Measurements from ENCODE around the gene HTD2. TPM values are rescaled to one million over a fixed set of nuclear protein-coding genes. Genes with fewer than 3 reads are reported as not detected.

HTD2 gene
- total RNA-seq, 1 donor from 2014 or later, result 10.5 TPM

GRCh38 chr3:58326267-58326900 lies 20.1 kb downstream of the HTD2 start:
- Mint-ChIP-seq H3K9me3 (no peaks in the 10 kb centered on the region), H3K27ac (peak overlapping the region; percentile 64), H3K4me1 (ENCODE audit: low read depth) (peaks cover 44% of the 10 kb centered on the region), H3K4me3 (ENCODE audit: low read depth) (no peak overlapping the region), H3K36me3 (ENCODE audit: low read depth) (no peaks in the 10 kb centered on the region), H3K27me3 (ENCODE audit: low read depth) (no peaks in the 10 kb centered on the region)
- intact Hi-C loops (cut with micrococcal nuclease), result no loop called here
- no peak for DNase-seq (ENCODE audit: low spot score)

DNA sequence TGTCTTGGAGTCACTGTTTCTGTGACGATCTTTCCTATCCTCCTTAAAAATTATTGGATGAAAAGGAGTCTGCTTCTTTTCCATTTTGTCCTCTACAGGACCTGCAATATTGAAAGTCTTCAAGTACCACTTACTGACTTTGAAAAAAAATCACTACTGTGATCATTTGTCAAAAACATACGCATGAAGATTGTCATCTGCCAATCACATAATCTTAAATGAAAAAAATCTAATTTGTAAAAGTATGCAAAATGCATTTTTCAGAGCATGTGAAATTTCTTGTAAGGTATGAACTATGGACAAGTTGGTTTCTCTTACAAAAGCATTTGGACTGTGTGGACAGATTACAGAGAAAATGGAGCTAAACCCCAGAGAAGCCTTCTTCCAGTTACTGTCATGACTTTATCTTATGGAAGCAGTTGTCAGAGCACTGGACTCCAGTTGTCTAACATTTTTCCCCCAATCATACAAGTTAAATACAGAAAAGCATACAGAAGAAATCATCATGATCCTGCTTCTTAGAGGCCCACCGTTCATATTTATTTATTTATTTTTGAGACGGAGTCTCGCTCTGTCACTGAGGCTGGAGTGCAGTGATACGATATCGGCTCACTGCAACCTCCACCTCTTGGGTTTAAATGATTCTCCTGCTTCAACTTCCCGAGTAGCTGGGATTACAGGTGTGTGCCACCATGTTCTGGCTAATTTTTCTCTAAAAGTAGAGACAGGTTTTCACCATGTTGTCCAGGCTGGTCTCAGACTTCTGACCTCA lies 23.0 kb downstream of the HTD2 start:
- no peak for DNase-seq (ENCODE audit: low spot score)
- Mint-ChIP-seq H3K9me3 (no peaks in the 10 kb centered on the region), H3K27me3 (ENCODE audit: low read depth) (no peaks in the 10 kb centered on the region), H3K4me3 (ENCODE audit: low read depth) (no peak overlapping the region), H3K27ac (no peak overlapping the region), H3K4me1 (ENCODE audit: low read depth) (peaks cover 38% of the 10 kb centered on the region), H3K36me3 (ENCODE audit: low read depth) (no peaks in the 10 kb centered on the region)
- intact Hi-C loops (cut with micrococcal nuclease), result no loop called here

DNA sequence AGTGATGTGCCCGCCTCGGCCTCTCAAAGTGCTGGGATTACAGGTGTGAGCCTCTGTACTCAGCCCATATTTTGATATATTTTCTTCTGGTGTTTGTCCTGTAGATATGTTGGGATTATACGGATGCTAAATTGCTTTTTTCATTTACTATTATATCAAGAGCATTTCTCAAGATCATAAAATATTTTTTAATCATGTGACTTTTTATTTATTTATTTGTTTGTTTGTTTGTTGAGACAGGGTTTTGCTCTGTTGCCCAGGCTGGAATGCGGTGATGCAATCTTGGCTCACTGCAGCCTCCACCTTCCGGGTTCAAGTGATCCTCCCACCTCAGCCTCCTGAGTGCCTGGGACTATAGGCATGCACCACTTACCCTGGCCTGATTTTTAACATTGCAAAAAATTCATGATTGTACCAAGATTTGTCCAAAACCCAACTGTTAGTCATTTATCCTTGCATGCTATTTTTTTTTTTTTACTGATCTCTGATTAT lies 23.6 kb downstream of the HTD2 start:
- no peak overlapping the region for H3K27ac Mint-ChIP-seq
- H3K27me3 Mint-ChIP-seq (ENCODE audit: low read depth), result no peaks in the 10 kb centered on the region
- H3K36me3 Mint-ChIP-seq (ENCODE audit: low read depth), result no peaks in the 10 kb centered on the region
- no peak overlapping the region for H3K4me3 Mint-ChIP-seq (ENCODE audit: low read depth)
- no peak for DNase-seq (ENCODE audit: low spot score)
- no peaks in the 10 kb centered on the region for H3K9me3 Mint-ChIP-seq
- intact Hi-C loops (cut with micrococcal nuclease), result loop anchor here (10.0 kb wide), 1 partner anchor 55 kb away; no protein-coding TSS in a partner anchor
- H3K4me1 Mint-ChIP-seq (ENCODE audit: low read depth), result peaks cover 38% of the 10 kb centered on the region

GRCh38 chr3:58331593-58332152 lies 25.4 kb downstream of the HTD2 start:
- intact Hi-C loops (cut with micrococcal nuclease), result loop anchor here (1.0 to 10.0 kb wide), 2 partner anchors 7 to 53 kb away; no protein-coding TSS in a partner anchor
- H3K27me3 Mint-ChIP-seq (ENCODE audit: low read depth), result no peaks in the 10 kb centered on the region

DNA sequence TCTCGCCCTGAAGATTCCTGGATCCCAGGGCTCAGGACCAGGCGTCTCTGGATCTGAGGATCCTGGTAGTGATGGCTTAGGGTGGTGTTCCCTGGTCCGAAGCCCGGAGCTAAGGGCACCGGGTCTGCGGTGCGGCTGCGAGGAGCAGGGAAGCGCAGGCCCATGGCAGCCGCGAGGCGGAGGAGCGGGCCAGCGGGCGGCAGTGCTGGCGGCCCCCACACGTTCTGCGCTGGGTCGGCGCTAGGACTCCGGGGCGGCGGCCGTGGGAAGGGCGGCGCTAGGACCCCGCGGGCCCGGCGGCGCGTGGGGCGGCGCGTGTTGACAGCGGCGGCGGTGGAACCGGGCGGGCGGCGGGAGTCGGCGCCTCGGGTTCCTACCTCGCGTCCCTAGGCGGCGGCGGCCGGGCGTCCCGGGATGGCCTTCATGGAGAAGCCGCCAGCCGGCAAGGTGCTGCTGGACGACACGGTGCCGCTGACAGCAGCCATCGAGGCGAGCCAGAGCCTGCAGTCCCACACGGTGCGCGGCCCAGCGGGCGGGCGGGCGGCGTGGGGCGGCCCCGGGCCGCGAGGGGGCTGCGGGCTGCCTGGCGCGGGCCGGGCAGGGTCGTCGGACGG lies 26.4 kb downstream of the HTD2 start, which contains the start of gene PXK:
TSS of gene PXK (plus strand) at position 318 of the 614 bp plus-strand sequence. CDS start at position 415, 97 bp downstream.
- Mint-ChIP-seq H3K4me3 (ENCODE audit: low read depth) (peak within 1 kb of the TSS; percentile 100), H3K27me3 (ENCODE audit: low read depth) (no peaks in the 10 kb centered on the region), H3K27ac (peak within 1 kb of the TSS; percentile 90), H3K36me3 (ENCODE audit: low read depth) (peaks cover 17% of the 10 kb centered on the region), H3K9me3 (no peaks in the 10 kb centered on the region), H3K4me1 (ENCODE audit: low read depth) (peaks cover 46% of the 10 kb centered on the region)
- DNase-seq (ENCODE audit: low spot score), result peak; percentile 78
- intact Hi-C loops (cut with micrococcal nuclease), result loop anchor here (1.0 to 10.0 kb wide), 2 partner anchors 8 to 52 kb away; no protein-coding TSS in a partner anchor

More at GRCh38 chr3:58331593-58332152, 25.4 kb downstream of the HTD2 start:
- Mint-ChIP-seq H3K36me3 (ENCODE audit: low read depth) (peaks cover 10% of the 10 kb centered on the region), H3K27ac (peak overlapping the region; percentile 72), H3K9me3 (no peaks in the 10 kb centered on the region), H3K4me1 (ENCODE audit: low read depth) (peaks cover 41% of the 10 kb centered on the region), H3K4me3 (ENCODE audit: low read depth) (peak overlapping the region; percentile 59)
- no peak for DNase-seq (ENCODE audit: low spot score)

DNA sequence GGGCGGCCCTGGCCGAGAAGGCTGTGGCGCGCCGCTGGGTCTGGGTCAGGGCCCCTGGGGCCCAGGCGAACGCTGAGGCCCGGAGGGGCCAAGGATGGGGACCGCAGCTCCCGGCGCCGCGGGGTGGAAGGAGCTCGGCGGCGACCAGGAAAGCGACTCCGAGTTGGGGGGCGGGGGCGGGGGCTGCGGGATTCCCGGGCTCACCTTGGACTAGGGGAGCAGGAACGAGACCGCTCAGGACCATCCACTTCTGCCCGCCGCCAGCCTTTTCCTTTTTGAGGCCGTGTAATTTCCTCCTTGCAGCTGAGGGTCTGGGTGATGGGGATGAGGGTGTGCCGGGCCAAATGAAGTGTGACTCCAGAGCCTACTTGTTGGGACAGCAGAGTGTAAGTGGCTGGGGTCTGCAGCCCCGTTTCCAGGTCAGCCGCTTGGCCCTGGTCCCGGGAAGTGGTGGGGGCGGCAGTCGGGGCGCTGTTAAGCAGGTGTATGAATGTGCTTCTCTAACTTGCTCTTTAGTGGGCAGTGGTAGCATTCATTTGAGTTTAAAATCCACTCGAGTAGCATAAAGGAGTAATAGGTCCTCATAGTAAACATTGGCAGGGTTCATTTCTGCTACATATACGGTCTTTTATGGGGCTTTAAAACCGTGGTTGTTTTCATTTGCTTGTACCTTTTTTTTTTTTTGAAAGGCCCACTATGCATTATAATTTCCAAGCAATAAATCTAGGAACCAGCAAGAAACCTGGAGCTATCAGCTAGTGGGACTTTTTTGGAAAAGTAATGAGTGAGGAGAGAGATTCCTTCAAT lies 27.1 kb downstream of the HTD2 start:
- Mint-ChIP-seq H3K36me3 (ENCODE audit: low read depth) (peaks cover 17% of the 10 kb centered on the region), H3K4me3 (ENCODE audit: low read depth) (peak overlapping the region; percentile 100), H3K4me1 (ENCODE audit: low read depth) (peaks cover 46% of the 10 kb centered on the region), H3K27ac (peak overlapping the region; percentile 90), H3K9me3 (no peaks in the 10 kb centered on the region), H3K27me3 (ENCODE audit: low read depth) (no peaks in the 10 kb centered on the region)
- intact Hi-C loops (cut with micrococcal nuclease), result loop anchor here (10.0 kb wide), 1 partner anchor 51 kb away; no protein-coding TSS in a partner anchor
- DNase-seq (ENCODE audit: low spot score), result no peak

- intact Hi-C loops (cut with micrococcal nuclease), result loop anchor here (10.0 kb wide), 1 partner anchor 51 kb away; no protein-coding TSS in a partner anchor
- Mint-ChIP-seq H3K27ac (peak overlapping the region; percentile 90), H3K9me3 (no peaks in the 10 kb centered on the region), H3K4me1 (ENCODE audit: low read depth) (peaks cover 46% of the 10 kb centered on the region), H3K27me3 (ENCODE audit: low read depth) (no peaks in the 10 kb centered on the region), H3K36me3 (ENCODE audit: low read depth) (peaks cover 21% of the 10 kb centered on the region), H3K4me3 (ENCODE audit: low read depth) (peak overlapping the region; percentile 100)
- DNase-seq (ENCODE audit: low spot score), result no peak
Observed at GRCh38 chr3:58334013-58334321, 27.6 kb downstream of the HTD2 start.

DNA sequence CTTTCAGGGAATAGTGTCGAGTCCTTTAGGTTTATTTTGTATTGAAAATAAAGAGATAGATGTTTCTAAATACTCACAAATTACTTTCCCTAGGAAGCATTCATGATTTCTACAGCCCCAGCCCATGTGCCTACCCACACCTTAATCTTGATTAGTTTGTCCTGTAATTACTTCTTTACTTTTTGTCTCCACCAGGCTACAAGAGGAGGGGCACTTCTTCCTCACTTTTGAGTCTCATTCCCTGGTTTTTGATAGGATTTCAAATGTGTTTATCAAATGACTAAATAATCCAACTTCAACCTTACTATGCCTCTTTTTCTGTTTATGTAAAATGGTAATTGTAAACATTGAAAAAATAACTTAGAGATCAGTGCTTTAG lies 28.2 kb downstream of the HTD2 start:
- H3K4me3 Mint-ChIP-seq (ENCODE audit: low read depth), result peak overlapping the region; percentile 100
- peaks cover 46% of the 10 kb centered on the region for H3K4me1 Mint-ChIP-seq (ENCODE audit: low read depth)
- H3K27me3 Mint-ChIP-seq (ENCODE audit: low read depth), result no peaks in the 10 kb centered on the region
- intact Hi-C loops (cut with micrococcal nuclease), result loop anchor here (10.0 kb wide), 1 partner anchor 50 kb away; no protein-coding TSS in a partner anchor
- peak overlapping the region; percentile 90 for H3K27ac Mint-ChIP-seq
- H3K36me3 Mint-ChIP-seq (ENCODE audit: low read depth), result peaks cover 26% of the 10 kb centered on the region
- DNase-seq (ENCODE audit: low spot score), result no peak
- no peaks in the 10 kb centered on the region for H3K9me3 Mint-ChIP-seq

GRCh38 chr3:58335652-58335947 lies 29.3 kb downstream of the HTD2 start:
- H3K9me3 Mint-ChIP-seq, result no peaks in the 10 kb centered on the region
- H3K4me3 Mint-ChIP-seq (ENCODE audit: low read depth), result peak overlapping the region; percentile 100
- H3K36me3 Mint-ChIP-seq (ENCODE audit: low read depth), result peaks cover 30% of the 10 kb centered on the region
- H3K27ac Mint-ChIP-seq, result peak overlapping the region; percentile 90
- no peak for DNase-seq (ENCODE audit: low spot score)
- no peaks in the 10 kb centered on the region for H3K27me3 Mint-ChIP-seq (ENCODE audit: low read depth)
- peaks cover 43% of the 10 kb centered on the region for H3K4me1 Mint-ChIP-seq (ENCODE audit: low read depth)
- intact Hi-C loops (cut with micrococcal nuclease), result loop anchor here (1.0 to 10.0 kb wide), 3 partner anchors 11 to 49 kb away; no protein-coding TSS in a partner anchor

GRCh38 chr3:58336135-58336882 lies 30.0 kb downstream of the HTD2 start:
- intact Hi-C loops (cut with micrococcal nuclease), result loop anchor here (10.0 kb wide), 1 partner anchor 48 kb away; no protein-coding TSS in a partner anchor
- Mint-ChIP-seq H3K4me1 (ENCODE audit: low read depth) (peaks cover 45% of the 10 kb centered on the region), H3K4me3 (ENCODE audit: low read depth) (peak overlapping the region; percentile 41), H3K9me3 (no peaks in the 10 kb centered on the region), H3K27me3 (ENCODE audit: low read depth) (no peaks in the 10 kb centered on the region), H3K36me3 (ENCODE audit: low read depth) (peaks cover 37% of the 10 kb centered on the region), H3K27ac (peak overlapping the region; percentile 67)
- no peak for DNase-seq (ENCODE audit: low spot score)

- Mint-ChIP-seq H3K9me3 (no peaks in the 10 kb centered on the region), H3K36me3 (ENCODE audit: low read depth) (peaks cover 42% of the 10 kb centered on the region), H3K4me3 (ENCODE audit: low read depth) (no peak overlapping the region), H3K4me1 (ENCODE audit: low read depth) (peaks cover 41% of the 10 kb centered on the region), H3K27ac (peak overlapping the region; percentile 67), H3K27me3 (ENCODE audit: low read depth) (no peaks in the 10 kb centered on the region)
- intact Hi-C loops (cut with micrococcal nuclease), result loop anchor here (10.0 kb wide), 1 partner anchor 48 kb away; no protein-coding TSS in a partner anchor
- no peak for DNase-seq (ENCODE audit: low spot score)
Observed at GRCh38 chr3:58337190-58337589, 30.9 kb downstream of the HTD2 start.

Measured in activated T-helper 2 cell treated with anti-CD3 and anti-CD28 coated beads, Interferon-gamma antibody, Interleukin-2, Interleukin-4, amounts not matched to agents 10 μg/mL and 5 μg/mL and 100 μg/mL, durations not matched to agents 14 hours and 24 hours and 36 hours (primary cell).